ENCODE results near the gene FGF14.

The FGF14 gene

DNA sequence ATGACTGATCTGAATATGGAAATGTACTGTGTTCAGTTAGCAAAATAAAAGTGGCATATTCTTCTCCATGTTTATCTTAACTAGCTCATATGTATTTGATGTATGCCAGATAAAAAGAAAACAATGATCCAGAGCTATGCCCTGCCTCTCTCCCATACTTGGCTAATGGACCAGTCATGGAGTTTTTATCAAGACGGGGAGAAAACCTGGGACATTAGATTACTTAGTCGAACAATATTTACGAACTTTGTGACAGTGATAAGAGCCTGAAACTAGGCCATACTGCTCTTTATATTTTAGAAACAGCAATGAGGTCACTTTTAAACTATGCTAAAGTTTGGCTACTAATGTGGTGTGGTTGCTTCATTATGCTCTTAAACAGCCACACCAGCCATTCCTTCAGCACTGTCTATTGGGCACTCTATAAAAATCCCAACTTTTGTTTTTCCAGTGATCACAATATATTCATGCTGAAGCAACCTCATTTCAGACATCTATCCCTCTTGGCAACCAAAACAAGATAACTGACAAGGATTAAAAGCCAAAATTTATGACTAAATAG, 265.0 kb downstream of the FGF14 start:
- Histone ChIP-seq H3K9me3 (ENCODE audit: insufficient read depth, low read length) (no peaks in the 10 kb centered on the region), H3K27me3 (ENCODE audit: low read length) (no peaks in the 10 kb centered on the region), H3K9ac (ENCODE audit: low read length) (no peak overlapping the region), H3K4me3 (ENCODE audit: insufficient read depth, low read length, poor library complexity, severe bottlenecking) (no peak overlapping the region), H3K36me3 (ENCODE audit: low read length) (no peaks in the 10 kb centered on the region), H3F3A (ENCODE audit: insufficient read depth) (no peaks in the 10 kb centered on the region), H3K4me2 (ENCODE audit: low read depth, low read length, poor library complexity, severe bottlenecking) (no peak overlapping the region), H3K9me2 (replicated peaks; ENCODE audit: insufficient read depth, low read length) (no peaks in the 10 kb centered on the region), H4K20me1 (ENCODE audit: low read depth, low read length) (no peaks in the 10 kb centered on the region), H2AFZ (ENCODE audit: low read depth, low read length, severe bottlenecking) (no peak overlapping the region), H3K79me2 (ENCODE audit: insufficient read depth, low read length) (no peaks in the 10 kb centered on the region), H3K27ac (ENCODE audit: low read depth, low read length) (no peak overlapping the region)
- TF ChIP-seq CTCF (IDR thresholded peaks at IDR 0.05; ENCODE audit: insufficient read depth, low read length, poor library complexity, severe bottlenecking) (no peak), EZH2phosphoT487 (conservative IDR thresholded peaks at IDR 0.05; ENCODE audit: low read length) (no peak)

GRCh38 chr13:102132777-102133295, 269.0 kb downstream of the FGF14 start:
- Histone ChIP-seq H2AFZ (ENCODE audit: low read depth, low read length, severe bottlenecking) (no peak overlapping the region), H3K27me3 (ENCODE audit: low read length) (no peaks in the 10 kb centered on the region), H3K27ac (ENCODE audit: low read depth, low read length) (no peak overlapping the region), H4K20me1 (ENCODE audit: low read depth, low read length) (no peaks in the 10 kb centered on the region), H3K36me3 (ENCODE audit: low read length) (no peaks in the 10 kb centered on the region), H3K9me2 (replicated peaks; ENCODE audit: insufficient read depth, low read length) (no peaks in the 10 kb centered on the region), H3K4me3 (ENCODE audit: insufficient read depth, low read length, poor library complexity, severe bottlenecking) (no peak overlapping the region), H3K9ac (ENCODE audit: low read length) (no peak overlapping the region), H3K79me2 (ENCODE audit: insufficient read depth, low read length) (no peaks in the 10 kb centered on the region), H3F3A (ENCODE audit: insufficient read depth) (no peaks in the 10 kb centered on the region), H3K9me3 (ENCODE audit: insufficient read depth, low read length) (no peaks in the 10 kb centered on the region), H3K4me2 (ENCODE audit: low read depth, low read length, poor library complexity, severe bottlenecking) (no peak overlapping the region)
- TF ChIP-seq EZH2phosphoT487 (conservative IDR thresholded peaks at IDR 0.05; ENCODE audit: low read length) (no peak), CTCF (IDR thresholded peaks at IDR 0.05; ENCODE audit: insufficient read depth, low read length, poor library complexity, severe bottlenecking) (no peak)

- H3K9me3 ChIP-seq (ENCODE audit: insufficient read depth, low read length): no peaks in the 10 kb centered on the region
- no peaks in the 10 kb centered on the region for H3K79me2 ChIP-seq (ENCODE audit: insufficient read depth, low read length)
- no peak overlapping the region for H2AFZ ChIP-seq (ENCODE audit: low read depth, low read length, severe bottlenecking)
- no peak overlapping the region for H3K4me2 ChIP-seq (ENCODE audit: low read depth, low read length, poor library complexity, severe bottlenecking)
- no peaks in the 10 kb centered on the region for H3K27me3 ChIP-seq (ENCODE audit: low read length)
- no peaks in the 10 kb centered on the region for H3F3A ChIP-seq (ENCODE audit: insufficient read depth)
- H3K4me3 ChIP-seq (ENCODE audit: insufficient read depth, low read length, poor library complexity, severe bottlenecking): no peak overlapping the region
- no peak overlapping the region for H3K27ac ChIP-seq (ENCODE audit: low read depth, low read length)
- no peaks in the 10 kb centered on the region for H4K20me1 ChIP-seq (ENCODE audit: low read depth, low read length)
- no peak overlapping the region for H3K9ac ChIP-seq (ENCODE audit: low read length)
- no peaks in the 10 kb centered on the region for H3K36me3 ChIP-seq (ENCODE audit: low read length)
- no peaks in the 10 kb centered on the region for H3K9me2 ChIP-seq (replicated peaks; ENCODE audit: insufficient read depth, low read length)
- no peak for TF ChIP-seq CTCF (IDR thresholded peaks at IDR 0.05; ENCODE audit: insufficient read depth, low read length, poor library complexity, severe bottlenecking)
- TF ChIP-seq EZH2phosphoT487 (conservative IDR thresholded peaks at IDR 0.05; ENCODE audit: low read length): no peak
Measured at GRCh38 chr13:102131246-102131645, 270.6 kb downstream of the FGF14 start.
